ENCODE measurements around the gene XXYLT1.
"Not testable (repeated sequence)": the region's sequence is repeated elsewhere in the genome, so short reads cannot be mapped to it uniquely, and the experiment has no call there.

XXYLT1 gene

GRCh38 chr3:195096484-195097330, 174.3 kb downstream of the XXYLT1 start:
- DNase-seq (ENCODE audit: low spot score) = no peak

- DNase-seq (ENCODE audit: low spot score) = no peak
Measured at GRCh38 chr3:195096053-195096452, 174.9 kb downstream of the XXYLT1 start.

GRCh38 chr3:195095704-195096036, 175.3 kb downstream of the XXYLT1 start:
- no peak for DNase-seq (ENCODE audit: low spot score)

GRCh38 chr3:195095035-195095703, 175.8 kb downstream of the XXYLT1 start:
- no peak for DNase-seq (ENCODE audit: low spot score)

GRCh38 chr3:195094191-195094921, 176.6 kb downstream of the XXYLT1 start:
- no peak for DNase-seq (ENCODE audit: low spot score)

GRCh38 chr3:195093731-195094130, 177.2 kb downstream of the XXYLT1 start:
- no peak for DNase-seq (ENCODE audit: low spot score)

- DNase-seq (ENCODE audit: low spot score) = not testable (repeated sequence)
Measured at GRCh38 chr3:195087840-195088601, 182.9 kb downstream of the XXYLT1 start.

- DNase-seq (ENCODE audit: low spot score) = no peak
Measured at GRCh38 chr3:195087328-195087727, 183.6 kb downstream of the XXYLT1 start.

GRCh38 chr3:195086885-195087284, 184.1 kb downstream of the XXYLT1 start:
- DNase-seq (ENCODE audit: low spot score) = no peak

GRCh38 chr3:195086341-195086740, 184.6 kb downstream of the XXYLT1 start:
- no peak for DNase-seq (ENCODE audit: low spot score)

GRCh38 chr3:195085356-195086130, 185.4 kb downstream of the XXYLT1 start:
- DNase-seq (ENCODE audit: low spot score) = no peak

GRCh38 chr3:195084746-195085145, 186.2 kb downstream of the XXYLT1 start:
- DNase-seq (ENCODE audit: low spot score) = no peak

GRCh38 chr3:195083659-195084058, 187.3 kb downstream of the XXYLT1 start:
- no peak for DNase-seq (ENCODE audit: low spot score)

- DNase-seq (ENCODE audit: low spot score) = no peak
Measured at GRCh38 chr3:195082811-195083210, 188.1 kb downstream of the XXYLT1 start.

- no peak for DNase-seq (ENCODE audit: low spot score)
Measured at GRCh38 chr3:195081242-195081963, 189.6 kb downstream of the XXYLT1 start.

- no peak for DNase-seq (ENCODE audit: low spot score)
Measured at GRCh38 chr3:195080571-195081151, 190.3 kb downstream of the XXYLT1 start.

- DNase-seq (ENCODE audit: low spot score) = no peak
Measured at GRCh38 chr3:195080125-195080524, 190.8 kb downstream of the XXYLT1 start.

GRCh38 chr3:195079636-195080035, 191.3 kb downstream of the XXYLT1 start:
- DNase-seq (ENCODE audit: low spot score) = no peak

- DNase-seq (ENCODE audit: low spot score) = no peak
Measured at GRCh38 chr3:195078891-195079440, 192.0 kb downstream of the XXYLT1 start.

Data from globus pallidus (tissue), 1 donor.